Measurements from ENCODE around the gene ZFYVE21. TPM values are rescaled to one million over a fixed set of nuclear protein-coding genes. Genes with fewer than 3 reads are reported as not detected.

The ZFYVE21 gene
- total and polyA plus RNA-seq, 4 donors: 69.0 to 110 (median 87.5) TPM

DNA sequence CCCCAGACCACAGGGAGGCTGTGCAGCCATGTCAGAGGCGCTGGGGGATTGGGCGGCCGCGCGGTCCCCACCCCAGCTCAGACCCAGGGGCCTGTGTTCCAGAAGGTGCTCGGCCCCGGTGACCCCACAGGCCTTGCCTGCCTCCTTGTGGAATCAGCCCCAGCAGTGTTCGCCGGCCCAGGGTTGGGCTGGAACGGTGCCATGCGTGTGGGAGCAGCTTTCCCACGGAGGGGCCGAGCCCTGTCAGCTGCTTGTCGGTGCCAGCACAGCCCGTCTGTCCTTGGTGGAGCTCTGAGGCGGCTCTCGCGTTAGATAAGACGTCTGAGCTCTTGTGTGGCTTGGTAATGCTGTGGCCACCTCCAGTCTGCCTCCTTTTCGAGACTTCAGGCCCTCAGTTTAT lies 8.5 kb downstream of the ZFYVE21 start:
- Histone ChIP-seq H3K27ac (ENCODE audit: low read depth in 1 of 2, low read length in 2 of 2) (peak overlapping the region; percentile 69 to 94), H3K36me3 (ENCODE audit: control insufficient read depth in 1 of 2, insufficient read depth in 2 of 2, low read length in 1 of 2) (peaks cover 0 to 2% of the 10 kb centered on the region in 2 donors), H3K4me1 (ENCODE audit: control insufficient read depth in 1 of 2, insufficient read depth in 2 of 2, low read length in 2 of 2) (no peaks in the 10 kb centered on the region), H3K4me3 (ENCODE audit: low read length in 2 of 2) (no peak overlapping the region), H3K9me3 (ENCODE audit: control insufficient read depth, low read length) (no peaks in the 10 kb centered on the region), H3K27me3 (ENCODE audit: control insufficient read depth in 1 of 2, insufficient read depth in 2 of 2, low read length in 1 of 2) (no peaks in the 10 kb centered on the region)
- intact Hi-C loops (cut with DNase I): loop anchor here in 1 of 2 donors (10.0 kb wide), 1 partner anchor 1761 kb away; the partner anchor contains the start of gene CRIP1
- ATAC-seq (ENCODE audit: low FRiP score): peak; percentile 77
- 21 to 22% methylated on average over 20 of the region's 20 CpGs for WGBS, 2 donors
- DNase-seq: peak; percentile 88 to 93

DNA sequence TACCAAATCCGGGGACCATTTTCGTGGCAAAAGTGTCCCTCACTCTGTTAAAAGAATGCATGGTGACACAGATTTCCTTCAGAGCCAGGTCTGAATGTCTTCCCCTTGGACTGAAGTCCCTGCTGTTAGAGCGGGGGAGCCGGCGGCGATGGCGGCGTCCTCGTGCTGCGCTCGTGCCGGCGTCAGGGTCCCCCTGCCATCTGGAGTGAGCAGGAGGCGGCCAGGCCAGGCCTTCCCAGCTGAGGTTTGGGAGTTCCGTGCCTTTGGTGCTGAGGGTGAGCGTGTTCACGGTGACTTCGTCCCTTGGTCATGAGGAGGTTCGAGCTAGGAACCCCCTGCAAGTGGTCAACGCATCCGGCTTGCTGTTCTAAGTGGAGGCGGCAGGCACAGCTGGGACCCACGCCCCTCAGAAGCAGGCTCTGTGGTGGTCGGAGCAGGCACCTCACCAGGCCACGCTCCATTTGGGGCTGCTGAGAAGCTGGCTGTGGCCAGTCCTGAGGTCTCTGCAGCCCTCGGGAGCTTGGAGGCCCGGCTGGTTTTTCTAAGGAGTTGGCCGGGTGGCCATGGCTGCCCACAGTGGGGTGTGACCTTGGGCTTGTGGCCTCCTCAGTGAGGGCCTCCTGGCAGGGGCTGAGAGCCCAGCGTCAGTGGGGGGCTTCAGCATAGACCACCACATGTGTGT lies 9.5 kb downstream of the ZFYVE21 start:
- no peak for DNase-seq
- intact Hi-C loops (cut with DNase I): loop anchor here in 1 of 2 donors (10.0 kb wide), 1 partner anchor 1760 kb away; the partner anchor contains the start of gene CRIP1
- no peak for ATAC-seq (ENCODE audit: low FRiP score)
- Histone ChIP-seq H3K4me1 (ENCODE audit: control insufficient read depth in 1 of 2, insufficient read depth in 2 of 2, low read length in 2 of 2) (no peaks in the 10 kb centered on the region), H3K36me3 (ENCODE audit: control insufficient read depth in 1 of 2, insufficient read depth in 2 of 2, low read length in 1 of 2) (peaks cover 0 to 2% of the 10 kb centered on the region in 2 donors), H3K27me3 (ENCODE audit: control insufficient read depth in 1 of 2, insufficient read depth in 2 of 2, low read length in 1 of 2) (no peaks in the 10 kb centered on the region), H3K27ac (ENCODE audit: low read depth in 1 of 2, low read length in 2 of 2) (peak overlapping the region in 1 of 2 donors; percentile 94), H3K4me3 (ENCODE audit: low read length in 2 of 2) (no peak overlapping the region), H3K9me3 (ENCODE audit: control insufficient read depth, low read length) (no peaks in the 10 kb centered on the region)
- 88 to 91% methylated on average over 29 of the region's 29 CpGs for WGBS, 2 donors

DNA sequence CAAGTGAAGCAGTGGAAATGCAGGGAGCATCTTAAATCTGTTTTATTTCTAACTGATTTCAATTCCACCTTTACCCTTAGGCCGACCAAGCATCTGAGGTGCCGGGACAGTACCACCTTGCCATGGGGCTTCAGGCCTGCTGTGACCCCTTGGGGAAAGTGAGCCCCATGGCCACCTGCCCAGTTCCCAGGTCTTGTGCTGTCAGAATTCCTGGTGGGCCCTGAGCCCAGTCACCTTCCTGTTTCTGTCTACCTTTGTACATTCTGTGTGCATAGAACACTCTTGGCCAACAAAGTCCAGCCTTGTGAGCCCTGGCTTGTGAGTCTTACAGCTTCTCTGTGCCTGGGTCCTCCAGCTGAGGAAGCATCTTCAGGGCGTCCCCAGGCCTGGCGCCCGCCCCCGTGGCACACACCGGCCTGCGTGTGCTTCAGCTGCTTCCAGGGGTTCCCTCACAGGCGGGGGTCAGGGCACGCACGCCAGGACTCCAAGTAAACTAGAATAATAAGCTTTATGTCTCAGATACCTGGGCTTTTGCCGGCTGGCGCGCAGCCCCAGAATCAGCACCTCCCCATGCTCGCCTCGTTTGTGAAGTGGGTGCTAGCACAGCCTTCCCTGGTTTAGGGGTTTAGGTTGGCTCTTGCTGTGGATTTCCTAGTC lies 10.3 kb downstream of the ZFYVE21 start:
- WGBS, 2 donors: 89 to 90% methylated on average over 16 of the region's 16 CpGs
- intact Hi-C loops (cut with DNase I): loop anchor here in 1 of 2 donors (10.0 kb wide), 1 partner anchor 1759 kb away; the partner anchor contains the start of gene CRIP1
- no peak for DNase-seq
- no peak for ATAC-seq (ENCODE audit: low FRiP score)
- Histone ChIP-seq H3K27ac (ENCODE audit: low read depth in 1 of 2, low read length in 2 of 2) (no peak overlapping the region), H3K27me3 (ENCODE audit: control insufficient read depth in 1 of 2, insufficient read depth in 2 of 2, low read length in 1 of 2) (no peaks in the 10 kb centered on the region), H3K4me1 (ENCODE audit: control insufficient read depth in 1 of 2, insufficient read depth in 2 of 2, low read length in 2 of 2) (no peaks in the 10 kb centered on the region), H3K4me3 (ENCODE audit: low read length in 2 of 2) (no peak overlapping the region), H3K36me3 (ENCODE audit: control insufficient read depth in 1 of 2, insufficient read depth in 2 of 2, low read length in 1 of 2) (peaks cover 0 to 2% of the 10 kb centered on the region in 2 donors), H3K9me3 (ENCODE audit: control insufficient read depth, low read length) (no peaks in the 10 kb centered on the region)

DNA sequence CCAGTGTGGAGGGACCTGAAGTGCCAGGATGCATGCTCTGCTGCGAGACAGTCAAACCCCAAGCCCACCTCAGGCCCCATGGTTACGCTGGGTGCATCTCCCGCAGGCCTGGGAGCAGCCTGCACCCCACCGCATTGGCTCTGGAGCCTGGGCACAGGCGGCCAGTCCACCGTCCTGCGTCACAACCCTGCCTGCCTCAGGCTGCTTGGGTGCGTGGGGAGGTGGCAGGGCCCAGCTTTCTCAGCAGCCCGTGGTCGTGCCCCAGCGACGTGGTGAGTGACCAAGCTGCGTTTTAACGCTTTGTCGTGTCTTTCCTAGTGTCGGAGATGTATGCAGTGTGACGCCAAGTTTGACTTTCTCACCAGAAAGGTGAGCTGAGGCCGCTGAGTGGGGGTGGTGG lies 10.9 kb downstream of the ZFYVE21 start:
- ATAC-seq (ENCODE audit: low FRiP score): no peak
- WGBS, 2 donors: 92 to 95% methylated on average over 17 to 18 of the region's 18 CpGs
- peak in 1 of 2 donors; percentile 35 for DNase-seq

DNA sequence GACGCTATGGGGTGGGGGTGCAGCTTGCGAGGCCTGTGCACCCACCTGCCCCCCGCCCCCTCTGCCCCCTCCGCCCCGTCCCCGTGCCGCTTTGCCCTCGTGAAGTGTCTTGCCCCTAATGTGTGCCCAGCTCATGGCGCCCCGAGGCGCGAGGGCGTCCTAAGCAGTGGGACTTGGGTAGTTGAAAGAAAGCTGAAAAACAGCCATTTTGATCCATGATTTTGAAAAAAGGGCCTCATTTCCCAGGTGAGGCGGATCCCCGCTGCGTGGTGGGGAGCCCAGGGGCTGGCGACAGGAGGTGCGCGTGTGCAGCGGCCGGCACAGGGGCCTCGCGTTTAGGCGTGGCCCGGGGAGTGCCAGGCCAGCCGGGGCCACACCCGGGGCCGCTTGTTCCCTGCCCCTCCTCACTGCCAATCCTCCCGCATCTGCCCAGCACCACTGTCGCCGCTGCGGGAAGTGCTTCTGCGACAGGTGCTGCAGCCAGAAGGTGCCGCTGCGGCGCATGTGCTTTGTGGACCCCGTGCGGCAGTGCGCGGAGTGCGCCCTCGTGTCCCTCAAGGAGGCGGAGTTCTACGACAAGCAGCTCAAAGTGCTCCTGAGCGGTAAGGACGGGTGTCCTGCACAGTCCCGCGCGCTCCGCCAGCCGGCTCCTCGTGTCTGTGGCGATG lies 11.8 kb downstream of the ZFYVE21 start:
- 83% methylated on average over 46 to 53 of the region's 53 CpGs for WGBS, 2 donors
- DNase-seq (peak in 1 of 2 donors; percentile 32), ATAC-seq (ENCODE audit: low FRiP score) (no peak)
- H3K9me3 ChIP-seq (ENCODE audit: control insufficient read depth, low read length): no peaks in the 10 kb centered on the region
- H3K27ac ChIP-seq (ENCODE audit: low read depth in 1 of 2, low read length in 2 of 2): no peak overlapping the region
- intact Hi-C loops (cut with DNase I): loop anchor here in 1 of 2 donors (10.0 kb wide), 1 partner anchor 1757 kb away; the partner anchor contains the start of gene CRIP1
- H3K36me3 ChIP-seq (ENCODE audit: control insufficient read depth in 1 of 2, insufficient read depth in 2 of 2, low read length in 1 of 2): peaks cover 0 to 3% of the 10 kb centered on the region in 2 donors
- H3K27me3 ChIP-seq (ENCODE audit: control insufficient read depth in 1 of 2, insufficient read depth in 2 of 2, low read length in 1 of 2): no peaks in the 10 kb centered on the region
- no peak overlapping the region for H3K4me3 ChIP-seq (ENCODE audit: low read length in 2 of 2)
- H3K4me1 ChIP-seq (ENCODE audit: control insufficient read depth in 1 of 2, insufficient read depth in 2 of 2, low read length in 2 of 2): no peaks in the 10 kb centered on the region

More for the DNA sequence above, 10.9 kb downstream of the ZFYVE21 start:
- H3K4me1 ChIP-seq (ENCODE audit: control insufficient read depth in 1 of 2, insufficient read depth in 2 of 2, low read length in 2 of 2): no peaks in the 10 kb centered on the region
- no peaks in the 10 kb centered on the region for H3K9me3 ChIP-seq (ENCODE audit: control insufficient read depth, low read length)
- no peak overlapping the region for H3K27ac ChIP-seq (ENCODE audit: low read depth in 1 of 2, low read length in 2 of 2)
- H3K36me3 ChIP-seq (ENCODE audit: control insufficient read depth in 1 of 2, insufficient read depth in 2 of 2, low read length in 1 of 2): peaks cover 0 to 2% of the 10 kb centered on the region in 2 donors
- intact Hi-C loops (cut with DNase I): loop anchor here in 1 of 2 donors (10.0 kb wide), 1 partner anchor 1758 kb away; the partner anchor contains the start of gene CRIP1
- H3K4me3 ChIP-seq (ENCODE audit: low read length in 2 of 2): no peak overlapping the region
- H3K27me3 ChIP-seq (ENCODE audit: control insufficient read depth in 1 of 2, insufficient read depth in 2 of 2, low read length in 1 of 2): no peaks in the 10 kb centered on the region

DNA sequence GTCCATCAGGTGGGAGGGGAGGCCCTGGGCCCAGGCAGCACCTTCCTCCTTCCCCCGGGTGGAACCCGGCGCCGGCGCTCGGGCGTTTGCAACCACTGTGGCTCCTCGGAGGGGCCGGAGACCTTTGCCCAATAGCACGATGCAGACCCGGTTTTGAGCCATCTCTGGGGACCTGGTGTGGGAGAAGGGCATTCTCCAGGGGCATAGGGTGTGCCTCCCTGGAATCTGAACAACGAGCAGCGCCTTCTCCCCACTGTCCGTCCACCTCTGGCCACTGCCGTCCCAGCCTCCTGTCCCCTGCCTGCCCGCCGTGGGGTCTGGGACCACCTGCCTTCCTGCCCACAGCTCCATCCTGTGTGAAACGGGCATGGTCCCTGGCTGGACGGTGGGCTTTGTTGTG lies 12.5 kb downstream of the ZFYVE21 start:
- Histone ChIP-seq H3K4me3 (ENCODE audit: low read length in 2 of 2) (no peak overlapping the region), H3K27ac (ENCODE audit: low read depth in 1 of 2, low read length in 2 of 2) (no peak overlapping the region)
- intact Hi-C loops (cut with DNase I): loop anchor here in 1 of 2 donors (10.0 kb wide), 1 partner anchor 1757 kb away; the partner anchor contains the start of gene CRIP1

DNA sequence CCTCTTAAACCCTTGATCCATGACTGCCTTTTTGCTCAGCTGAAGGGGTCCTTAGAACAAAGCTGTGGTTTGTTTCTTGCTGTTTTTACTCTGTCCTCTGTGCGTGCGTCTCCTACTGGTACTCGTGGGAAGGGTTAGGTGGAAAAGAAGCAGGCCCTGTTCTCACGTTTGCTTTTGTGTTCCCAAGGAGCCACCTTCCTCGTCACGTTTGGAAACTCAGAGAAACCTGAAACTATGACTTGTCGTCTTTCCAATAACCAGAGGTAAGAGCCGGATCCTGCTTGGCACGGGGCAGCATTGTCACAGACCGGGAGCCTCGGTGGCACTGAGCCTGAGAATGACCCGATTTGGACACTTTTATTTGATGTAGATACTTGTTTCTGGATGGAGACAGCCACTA lies 13.1 kb downstream of the ZFYVE21 start:
- Histone ChIP-seq H3K9me3 (ENCODE audit: control insufficient read depth, low read length) (no peaks in the 10 kb centered on the region), H3K27me3 (ENCODE audit: control insufficient read depth in 1 of 2, insufficient read depth in 2 of 2, low read length in 1 of 2) (no peaks in the 10 kb centered on the region), H3K27ac (ENCODE audit: low read depth in 1 of 2, low read length in 2 of 2) (no peak overlapping the region), H3K4me1 (ENCODE audit: control insufficient read depth in 1 of 2, insufficient read depth in 2 of 2, low read length in 2 of 2) (no peaks in the 10 kb centered on the region), H3K36me3 (ENCODE audit: control insufficient read depth in 1 of 2, insufficient read depth in 2 of 2, low read length in 1 of 2) (peaks cover 3 to 5% of the 10 kb centered on the region in 2 donors), H3K4me3 (ENCODE audit: low read length in 2 of 2) (no peak overlapping the region)
- no peak for DNase-seq
- intact Hi-C loops (cut with DNase I): loop anchor here in 1 of 2 donors (10.0 kb wide), 1 partner anchor 1756 kb away; the partner anchor contains the start of gene CRIP1
- ATAC-seq (ENCODE audit: low FRiP score): no peak
- WGBS, 2 donors: 69 to 78% methylated on average over 12 of the region's 12 CpGs

More for the DNA sequence above, 12.5 kb downstream of the ZFYVE21 start:
- H3K27me3 ChIP-seq (ENCODE audit: control insufficient read depth in 1 of 2, insufficient read depth in 2 of 2, low read length in 1 of 2): no peaks in the 10 kb centered on the region
- no peak for ATAC-seq (ENCODE audit: low FRiP score)
- DNase-seq: peak; percentile 35 to 62
- WGBS, 2 donors: 87 to 90% methylated on average over 18 to 19 of the region's 19 CpGs
- peaks cover 3 to 5% of the 10 kb centered on the region in 2 donors for H3K36me3 ChIP-seq (ENCODE audit: control insufficient read depth in 1 of 2, insufficient read depth in 2 of 2, low read length in 1 of 2)
- H3K4me1 ChIP-seq (ENCODE audit: control insufficient read depth in 1 of 2, insufficient read depth in 2 of 2, low read length in 2 of 2): no peaks in the 10 kb centered on the region
- H3K9me3 ChIP-seq (ENCODE audit: control insufficient read depth, low read length): no peaks in the 10 kb centered on the region
